ENCODE measurements around the gene YJU2.

GRCh38 chr19:4305659-4306058, 58.8 kb downstream of the YJU2 start:
- no peak for TF ChIP-seq CTCF (IDR thresholded peaks at IDR 0.05)
- TF ChIP-seq POLR2A (IDR thresholded peaks at IDR 0.05) = no peak
